SK-N-SH (cell line): ENCODE results near the gene CDK18. TPM values are rescaled to one million over a fixed set of nuclear protein-coding genes. Genes with fewer than 3 reads are reported as not detected.

Experiments used
- CTCF ChIA-PET: fragments of 300-600, 350-600 bp; formaldehyde crosslinking; extraction: SDS; loops from one replicate; lab custom pipeline; 2021; lab: Yijun Ruan, JAX
- POLR2A ChIA-PET: fragments of 350-600 bp; sonication (Branson Sonifier 250); formaldehyde crosslinking; extraction: SDS; loops from one replicate; lab custom pipeline; 2020; ENCODE audit warnings: antibody characterized with exemption, inconsistent platforms; lab: Yijun Ruan, JAX
- DNase-seq: peaks from one replicate; pipeline ENCODE4 v3.0.0; 2012
- H2AFZ ChIP-seq: fragments of 200-600 bp; sonication (generic); 2 replicates; pipeline ENCODE4 v1.8.1; 2016; ENCODE audit warnings: antibody characterized with exemption, mild to moderate bottlenecking, low read depth
- H3F3A ChIP-seq: fragments of 200-600 bp; sonication (generic); replicated peaks from 2 replicates; pipeline ENCODE3; 2016; ENCODE audit warnings: antibody characterized with exemption, mild to moderate bottlenecking; ENCODE audit not compliant: insufficient read depth
- H3K27ac ChIP-seq, 2 experiments: fragments of 200-500 bp in 1 of 2; fragments of 200-600 bp in 1 of 2; sonication (Bioruptor generic) in 1 of 2; sonication (generic), shearing (Covaris generic) in 1 of 2; 2 replicates each; pipeline versions ENCODE4 v1.5.1 to v1.6.1; 2014 to 2016; ENCODE audit warnings: low read depth in 2 of 2, inconsistent platforms in 1 of 2, low read length in 1 of 2, mild to moderate bottlenecking in 1 of 2, mixed read lengths in 1 of 2
- H3K27me3 ChIP-seq: fragments of 200-600 bp; sonication (generic), shearing (Covaris generic); 2 replicates; pipeline ENCODE4 v1.6.1; 2016; ENCODE audit warnings: mixed run types; ENCODE audit not compliant: insufficient read depth
- H3K36me3 ChIP-seq, 2 experiments: fragments of 200-500 bp in 1 of 2; fragments of 200-600 bp in 1 of 2; sonication (Bioruptor generic) in 1 of 2; sonication (generic) in 1 of 2; replicated peaks in 1 of 2; 2 replicates each; pipeline versions ENCODE3 to v1.5.1; 2014 to 2016; ENCODE audit warnings: low read length in 1 of 2, mild to moderate bottlenecking in 1 of 2; ENCODE audit not compliant: insufficient read depth in 2 of 2, control insufficient read depth in 1 of 2
- H3K4me1 ChIP-seq, 2 experiments: fragments of 200-500 bp in 1 of 2; fragments of 200-600 bp in 1 of 2; sonication (Bioruptor generic) in 1 of 2; sonication (generic), shearing (Covaris generic) in 1 of 2; 2 replicates each; pipeline versions ENCODE4 v1.5.1 to v1.6.1; 2014 to 2016; ENCODE audit warnings: low read depth in 1 of 2, low read length in 1 of 2, mixed run types in 1 of 2; ENCODE audit not compliant: insufficient read depth in 2 of 2, control insufficient read depth in 1 of 2
- H3K4me2 ChIP-seq: fragments of 200-600 bp; sonication (generic), shearing (Covaris generic); 2 replicates; pipeline ENCODE4 v1.6.1; 2017; ENCODE audit warnings: mixed run types
- H3K4me3 ChIP-seq, 2 experiments: fragments of 200-500 bp in 1 of 2; fragments of 200-600 bp in 1 of 2; sonication (Bioruptor generic) in 1 of 2; sonication (generic), shearing (Covaris generic) in 1 of 2; 2 replicates each; pipeline versions ENCODE4 v1.5.1 to v1.8.1; 2014 to 2016; ENCODE audit warnings: low read depth in 2 of 2, inconsistent platforms in 1 of 2, low read length in 1 of 2, mild to moderate bottlenecking in 1 of 2, mixed read lengths in 1 of 2, moderate library complexity in 1 of 2
- H3K79me2 ChIP-seq: fragments of 200-600 bp; sonication (generic); 2 replicates; pipeline ENCODE4 v1.8.1; 2017; ENCODE audit warnings: mild to moderate bottlenecking; ENCODE audit not compliant: insufficient read depth
- H3K9ac ChIP-seq: fragments of 200-600 bp; sonication (generic); 2 replicates; pipeline ENCODE4 v1.6.1; 2017; ENCODE audit warnings: mixed run types
- H3K9me2 ChIP-seq: fragments of 200-600 bp; sonication (generic); 2 replicates; pipeline ENCODE4 v1.6.1; 2017; ENCODE audit warnings: mixed run types
- H3K9me3 ChIP-seq: fragments of 200-600 bp; sonication (generic); 2 replicates; pipeline ENCODE4 v1.6.1; 2017; ENCODE audit warnings: mixed run types, mild to moderate bottlenecking, moderate library complexity
- H4K20me1 ChIP-seq: fragments of 200-600 bp; sonication (generic); 2 replicates; pipeline ENCODE4 v1.6.1; 2017; ENCODE audit warnings: mild to moderate bottlenecking, mixed run types; ENCODE audit not compliant: insufficient read depth
- FOSL2 ChIP-seq: IDR thresholded peaks from 2 replicates; pipeline ENCODE4 v1.4.0; 2012; ENCODE audit warnings: low read depth, mild to moderate bottlenecking, moderate library complexity, borderline replicate concordance
- FOXJ3 ChIP-seq: sonication (generic); formaldehyde crosslinking; IDR thresholded peaks from 2 replicates; pipeline ENCODE4 v1.5.1; 2020; ENCODE audit warnings: mild to moderate bottlenecking, missing genetic modification reagents
- GATA2 ChIP-seq: sonication (generic); formaldehyde crosslinking; IDR thresholded peaks from 2 replicates; pipeline ENCODE4 v1.5.0; 2020; ENCODE audit warnings: mild to moderate bottlenecking, missing genetic modification reagents
- JUND ChIP-seq: IDR thresholded peaks from 2 replicates; pipeline ENCODE4 v1.4.0; 2012
- MXI1 ChIP-seq: IDR thresholded peaks from 2 replicates; pipeline ENCODE4 v1.6.1; 2012; ENCODE audit warnings: mild to moderate bottlenecking, low read depth, low read length, improper control_type of control experiment
- NFIC ChIP-seq: IDR thresholded peaks from 2 replicates; pipeline ENCODE4 v1.4.0; 2012; ENCODE audit warnings: borderline replicate concordance
- NRF1 ChIP-seq: IDR thresholded peaks from 2 replicates; pipeline ENCODE4 v1.6.1; 2012; ENCODE audit warnings: low read depth, mild to moderate bottlenecking, low read length
- RAD21 ChIP-seq: IDR thresholded peaks from 2 replicates; pipeline ENCODE4 v1.6.1; 2012; ENCODE audit warnings: mild to moderate bottlenecking, low read length
- RCOR1 ChIP-seq: fragments of 150-350 bp; IDR thresholded peaks from 2 replicates; pipeline ENCODE4 v1.6.1; 2017; ENCODE audit warnings: antibody characterized with exemption, low read length
- SIN3A ChIP-seq: IDR thresholded peaks from 2 replicates; pipeline ENCODE4 v1.6.1; 2012; ENCODE audit warnings: low read depth, mild to moderate bottlenecking, low read length, moderate library complexity, borderline replicate concordance
- WGBS: methylation state at CpG from one replicate; pipeline ENCODE4 v1.1.6; 2017; ENCODE audit warnings: low lambda C conversion rate; 5-methylcytosine and 5-hydroxymethylcytosine counted together
- polyA plus RNA-seq, 3 experiments: library from polyadenylated mRNA; depleted of rRNA; stranded (reverse); fragments of >200 nt; gene quantifications; 2 replicates each; pipeline ENCODE4 v1.2.3, GENCODE V29; 2012
- TF ChIP-seq, protein P1 (sequence below): fragments of 200-600 bp; sonication (generic); IDR thresholded peaks from 2 replicates; pipeline ENCODE4 v1.6.1; 2017; ENCODE audit warnings: antibody characterized with exemption, mild to moderate bottlenecking, moderate library complexity
- TF ChIP-seq, protein P2 (sequence below): IDR thresholded peaks from 2 replicates; pipeline ENCODE4; 2012
- TF ChIP-seq, protein P3 (sequence below): fragments of 150-350 bp; IDR thresholded peaks from 2 replicates; pipeline ENCODE4 v1.6.1; 2017; ENCODE audit warnings: antibody characterized with exemption, low read length, low read depth, borderline replicate concordance

CDK18 gene
- polyA plus RNA-seq, 1 of the 3 experiments (the other 2 are of a cell fraction), result 2.5 TPM

DNA sequence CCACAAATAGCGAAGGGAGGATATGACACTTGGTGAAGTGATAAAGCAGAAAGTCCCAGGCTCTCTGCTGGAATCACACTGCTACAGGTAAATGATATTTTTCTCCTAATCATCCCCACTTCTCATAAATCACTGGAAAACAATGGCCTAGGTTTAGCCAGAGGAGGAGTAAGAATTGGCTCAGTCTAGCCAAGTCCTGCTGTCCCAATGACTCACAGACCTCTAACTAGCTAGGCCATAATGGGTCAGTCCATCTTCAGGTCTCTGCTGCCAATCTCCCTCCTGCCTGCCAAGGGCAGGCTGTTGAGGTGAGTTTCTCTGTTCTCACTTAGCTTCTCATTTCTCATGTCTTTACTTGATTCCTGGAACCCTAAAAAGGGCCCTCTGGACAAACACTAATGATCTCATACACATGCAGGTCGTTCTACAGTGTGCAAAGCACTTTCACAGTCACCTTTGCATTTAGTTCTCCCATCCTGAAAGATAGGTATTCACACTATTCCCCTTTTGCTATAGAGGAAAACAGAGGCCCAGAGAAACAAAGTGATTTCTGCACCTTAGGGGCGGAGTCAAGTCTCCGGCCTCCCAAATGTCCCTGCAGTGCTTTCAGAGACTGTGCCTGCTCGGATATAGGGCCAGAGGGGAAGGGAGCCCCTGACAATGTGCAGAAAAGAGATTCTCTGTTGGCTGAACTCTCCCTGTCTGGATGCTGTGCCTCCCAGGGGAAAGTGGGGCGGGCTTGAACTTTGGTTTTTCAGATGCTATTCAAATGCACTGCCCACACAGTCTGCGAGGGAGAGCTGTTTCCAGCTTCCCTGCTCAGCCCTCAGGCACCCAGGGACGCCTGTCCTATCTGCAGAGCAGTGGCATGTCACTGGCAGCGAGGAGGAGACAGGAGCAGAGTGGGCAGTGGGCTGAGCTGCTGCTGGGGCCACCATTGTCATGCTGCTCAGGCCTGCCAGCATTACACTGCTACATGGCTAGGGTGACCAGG, 3.9 kb upstream of the CDK18 start:
- CTCF ChIA-PET, result interaction anchor here (0.6 to 45.6 kb wide), 8 partner anchors 8 to 615 kb away, joined by 3 to 1333 read pairs (median 4); no protein-coding TSS in a partner anchor
- Histone ChIP-seq H3K4me1 (peaks cover 7 to 36% of the 10 kb centered on the region in 2 experiments; a peak in 3 of 4 replicates), H3K27me3 (no peaks in the 10 kb centered on the region; the same call in 1 of the 2 replicates), H2AFZ (no peak overlapping the region), H4K20me1 (no peaks in the 10 kb centered on the region), H3K27ac (peak overlapping the region in 1 of 2 experiments; percentile 72; a peak in 2 of 4 replicates), H3K9me3 (no peaks in the 10 kb centered on the region), H3K79me2 (no peaks in the 10 kb centered on the region), H3K9ac (no peak overlapping the region), H3K9me2 (no peaks in the 10 kb centered on the region), H3K4me2 (no peak overlapping the region), H3K36me3 (no peaks in the 10 kb centered on the region), H3K4me3 (no peak overlapping the region), H3F3A (no peaks in the 10 kb centered on the region)
- WGBS, result 65% methylated on average over 7 of the region's 9 CpGs
- DNase-seq, result peak; percentile 75
- POLR2A ChIA-PET, result no interaction called here
- TF ChIP-seq NFIC (no peak), NRF1 (no peak), GATA2 (peak; percentile 34; the same call in 1 of the 2 replicates), FOSL2 (peak; percentile 12; the same call in 1 of the 2 replicates), RCOR1 (0 out of 2 replicates have a peak, but pooled peaks have one; percentile 28), MXI1 (peak; percentile 61; the same call in 1 of the 2 replicates), FOXJ3 (CRISPR knock-in tag) (peak; percentile 28; the same call in 1 of the 2 replicates), RAD21 (no peak)
- TF ChIP-seq, protein P1, sequence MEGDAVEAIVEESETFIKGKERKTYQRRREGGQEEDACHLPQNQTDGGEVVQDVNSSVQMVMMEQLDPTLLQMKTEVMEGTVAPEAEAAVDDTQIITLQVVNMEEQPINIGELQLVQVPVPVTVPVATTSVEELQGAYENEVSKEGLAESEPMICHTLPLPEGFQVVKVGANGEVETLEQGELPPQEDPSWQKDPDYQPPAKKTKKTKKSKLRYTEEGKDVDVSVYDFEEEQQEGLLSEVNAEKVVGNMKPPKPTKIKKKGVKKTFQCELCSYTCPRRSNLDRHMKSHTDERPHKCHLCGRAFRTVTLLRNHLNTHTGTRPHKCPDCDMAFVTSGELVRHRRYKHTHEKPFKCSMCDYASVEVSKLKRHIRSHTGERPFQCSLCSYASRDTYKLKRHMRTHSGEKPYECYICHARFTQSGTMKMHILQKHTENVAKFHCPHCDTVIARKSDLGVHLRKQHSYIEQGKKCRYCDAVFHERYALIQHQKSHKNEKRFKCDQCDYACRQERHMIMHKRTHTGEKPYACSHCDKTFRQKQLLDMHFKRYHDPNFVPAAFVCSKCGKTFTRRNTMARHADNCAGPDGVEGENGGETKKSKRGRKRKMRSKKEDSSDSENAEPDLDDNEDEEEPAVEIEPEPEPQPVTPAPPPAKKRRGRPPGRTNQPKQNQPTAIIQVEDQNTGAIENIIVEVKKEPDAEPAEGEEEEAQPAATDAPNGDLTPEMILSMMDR, result no peak
- TF ChIP-seq, protein P2, sequence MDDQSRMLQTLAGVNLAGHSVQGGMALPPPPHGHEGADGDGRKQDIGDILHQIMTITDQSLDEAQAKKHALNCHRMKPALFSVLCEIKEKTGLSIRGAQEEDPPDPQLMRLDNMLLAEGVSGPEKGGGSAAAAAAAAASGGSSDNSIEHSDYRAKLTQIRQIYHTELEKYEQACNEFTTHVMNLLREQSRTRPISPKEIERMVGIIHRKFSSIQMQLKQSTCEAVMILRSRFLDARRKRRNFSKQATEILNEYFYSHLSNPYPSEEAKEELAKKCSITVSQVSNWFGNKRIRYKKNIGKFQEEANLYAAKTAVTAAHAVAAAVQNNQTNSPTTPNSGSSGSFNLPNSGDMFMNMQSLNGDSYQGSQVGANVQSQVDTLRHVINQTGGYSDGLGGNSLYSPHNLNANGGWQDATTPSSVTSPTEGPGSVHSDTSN, result 0 out of 2 replicates have a peak, but pooled peaks have one; percentile 16

DNA sequence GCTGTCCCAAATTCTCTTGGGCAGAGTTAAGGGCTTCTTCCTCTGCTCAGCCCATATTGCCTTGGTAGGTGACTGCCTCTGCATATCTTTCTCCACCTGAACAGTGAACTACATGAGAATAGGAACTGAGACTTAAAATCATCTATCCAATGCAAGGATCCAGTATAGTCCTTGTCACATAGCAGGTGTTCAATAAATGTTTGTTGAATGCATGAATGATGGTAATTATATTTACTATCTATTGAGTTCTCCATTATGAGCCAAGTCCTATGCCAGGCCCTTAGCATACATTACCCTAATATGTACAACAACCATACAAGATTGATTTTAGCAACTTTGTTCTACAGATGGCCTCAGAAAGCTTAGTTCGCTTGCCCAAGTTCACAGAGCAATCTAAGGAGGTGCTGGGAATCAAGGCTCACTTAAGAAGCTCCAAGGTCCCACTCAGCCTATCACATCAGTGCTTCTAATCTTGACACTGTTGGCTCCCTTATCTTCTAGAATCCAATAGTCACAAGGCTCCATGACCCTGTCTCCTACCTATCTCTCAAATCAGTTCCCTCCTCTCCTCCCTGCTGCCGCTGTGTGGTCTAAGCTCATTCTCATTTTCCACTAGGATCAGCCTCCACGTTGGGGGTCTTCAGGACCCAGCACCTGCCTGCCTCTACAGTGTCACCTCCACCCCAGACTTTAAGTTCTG, 2.2 kb upstream of the CDK18 start:
- Histone ChIP-seq H3K79me2 (no peaks in the 10 kb centered on the region), H4K20me1 (no peaks in the 10 kb centered on the region), H3F3A (no peaks in the 10 kb centered on the region), H3K9ac (no peak overlapping the region), H2AFZ (no peak overlapping the region), H3K27ac (no peak overlapping the region; a peak in 1 of 4 replicates), H3K36me3 (no peaks in the 10 kb centered on the region), H3K9me3 (no peaks in the 10 kb centered on the region), H3K4me1 (peaks cover 7 to 47% of the 10 kb centered on the region in 2 experiments; a peak in 3 of 4 replicates), H3K4me3 (no peak overlapping the region), H3K27me3 (no peaks in the 10 kb centered on the region), H3K9me2 (no peaks in the 10 kb centered on the region), H3K4me2 (no peak overlapping the region)
- DNase-seq, result no peak
- ChIA-PET POLR2A (no interaction called here), CTCF (interaction anchor here (1.2 to 45.6 kb wide), 5 partner anchors 16 to 229 kb away, joined by 3 to 1333 read pairs (median 6); no protein-coding TSS in a partner anchor)
- WGBS, result 82% methylated on average over 3 of the region's 3 CpGs
- TF ChIP-seq, protein P3, sequence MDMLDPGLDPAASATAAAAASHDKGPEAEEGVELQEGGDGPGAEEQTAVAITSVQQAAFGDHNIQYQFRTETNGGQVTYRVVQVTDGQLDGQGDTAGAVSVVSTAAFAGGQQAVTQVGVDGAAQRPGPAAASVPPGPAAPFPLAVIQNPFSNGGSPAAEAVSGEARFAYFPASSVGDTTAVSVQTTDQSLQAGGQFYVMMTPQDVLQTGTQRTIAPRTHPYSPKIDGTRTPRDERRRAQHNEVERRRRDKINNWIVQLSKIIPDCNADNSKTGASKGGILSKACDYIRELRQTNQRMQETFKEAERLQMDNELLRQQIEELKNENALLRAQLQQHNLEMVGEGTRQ, result no peak
- TF ChIP-seq RAD21 (no peak), JUND (no peak), SIN3A (no peak)
